Measurements from ENCODE around the gene DPF3.

The DPF3 gene

DNA sequence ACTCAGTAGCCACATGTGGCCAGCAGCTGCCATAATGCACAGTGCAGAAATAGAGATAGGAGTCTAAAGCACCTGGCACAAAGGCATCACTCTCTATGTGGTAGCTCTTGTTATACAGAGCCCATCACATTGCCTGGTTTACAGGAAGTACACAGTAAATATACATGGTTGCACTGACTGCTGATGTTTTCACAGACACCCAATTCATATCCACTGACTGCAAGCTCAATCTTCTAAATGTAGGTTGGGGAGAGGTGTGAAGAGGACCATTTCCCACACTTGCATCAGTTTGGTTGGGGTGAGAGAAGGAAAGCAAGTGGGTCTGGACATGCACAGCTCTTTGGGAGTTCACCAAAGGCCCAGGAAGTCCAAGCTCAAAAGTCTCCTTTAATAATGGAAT is 172.8 kb downstream of the DPF3 start:
- no peak for DNase-seq (ENCODE audit: low read depth in 2 of 2, low spot score in 1 of 2)

DNA sequence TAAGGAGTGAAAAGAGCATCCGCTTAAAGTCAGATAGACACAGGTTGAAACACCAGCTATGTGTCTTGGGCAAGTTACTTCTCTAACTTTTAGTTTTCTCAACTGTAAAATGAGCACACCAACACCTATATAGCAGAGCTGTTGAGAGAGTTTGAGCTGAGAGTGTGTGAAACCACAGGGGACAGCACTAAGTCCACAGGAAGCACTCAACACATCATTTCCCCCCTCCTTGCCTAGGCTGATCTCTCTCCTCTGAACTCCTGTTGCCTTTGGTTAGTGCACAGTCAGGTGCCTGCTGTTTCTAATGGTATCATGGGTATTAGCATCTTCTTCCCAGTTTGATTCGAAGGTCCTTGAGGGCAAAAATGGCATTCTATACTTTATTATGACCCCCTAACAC is 176.7 kb downstream of the DPF3 start:
- DNase-seq (ENCODE audit: low read depth in 2 of 2, low spot score in 1 of 2), result no peak

- DNase-seq (ENCODE audit: low read depth in 2 of 2, low spot score in 1 of 2), result no peak
Observed at GRCh38 chr14:72716476-72716875, 177.4 kb downstream of the DPF3 start.

DNA sequence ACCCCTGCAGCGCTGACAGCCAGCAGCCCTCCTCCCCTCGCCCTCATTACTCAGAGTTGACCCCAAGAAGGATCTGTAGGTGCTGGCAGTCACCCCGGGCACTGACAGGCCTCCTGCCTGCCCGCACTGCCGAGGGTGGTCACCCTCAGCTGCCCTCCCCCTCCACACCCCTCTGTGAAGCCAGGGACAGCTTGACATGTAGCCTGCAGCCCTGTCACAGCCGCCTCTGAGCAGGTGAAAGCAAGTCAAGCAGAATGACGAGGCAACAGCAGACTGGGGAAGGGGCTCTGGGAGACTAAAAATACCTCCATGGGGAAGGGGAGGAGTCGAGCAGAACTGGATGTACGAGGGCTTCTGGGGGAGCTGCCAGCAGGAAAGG is 178.1 kb downstream of the DPF3 start:
- no peak for DNase-seq (ENCODE audit: low read depth in 2 of 2, low spot score in 1 of 2)

DNA sequence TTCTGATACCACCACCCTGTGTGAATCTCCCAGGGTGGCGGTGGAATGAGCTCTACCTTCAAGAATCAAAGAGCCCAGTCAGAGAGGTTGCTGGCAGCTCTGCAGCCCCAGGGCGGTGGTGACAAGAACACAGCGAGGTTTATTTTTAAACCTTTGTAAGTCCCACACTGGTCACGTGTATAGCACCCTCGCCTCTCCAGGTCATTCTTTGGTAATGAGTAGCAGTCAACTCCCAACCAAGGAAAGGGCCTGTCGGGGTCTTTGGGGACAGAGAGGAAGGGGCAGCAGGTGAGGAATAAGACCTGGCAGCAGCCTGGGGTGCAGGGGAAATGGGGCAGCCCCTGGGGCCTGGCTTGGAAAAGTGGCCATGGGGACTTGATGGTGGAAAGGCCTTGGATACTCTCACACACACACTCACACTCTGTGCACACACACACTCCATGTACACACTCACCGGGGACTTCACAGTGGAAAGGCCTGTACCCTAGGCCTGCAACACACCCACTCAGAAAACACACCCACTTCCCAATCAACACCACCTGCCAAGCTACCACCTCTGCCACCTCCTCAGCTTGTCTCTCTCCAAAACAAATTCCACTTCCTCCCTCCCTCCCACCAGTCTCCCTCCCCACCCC is 178.6 kb downstream of the DPF3 start:
- no peak for DNase-seq (ENCODE audit: low read depth in 2 of 2, low spot score in 1 of 2)

GRCh38 chr14:72714871-72715214 is 179.1 kb downstream of the DPF3 start:
- DNase-seq (ENCODE audit: low read depth in 2 of 2, low spot score in 1 of 2), result no peak

GRCh38 chr14:72714094-72714493 is 179.8 kb downstream of the DPF3 start:
- peak in 1 of 2 donors; percentile 13 for DNase-seq (ENCODE audit: low read depth in 2 of 2, low spot score in 1 of 2)

GRCh38 chr14:72711936-72712335 is 182.0 kb downstream of the DPF3 start:
- no peak for DNase-seq (ENCODE audit: low read depth in 2 of 2, low spot score in 1 of 2)

GRCh38 chr14:72709916-72710611 is 183.8 kb downstream of the DPF3 start:
- DNase-seq (ENCODE audit: low read depth in 2 of 2, low spot score in 1 of 2), result no peak

DNA sequence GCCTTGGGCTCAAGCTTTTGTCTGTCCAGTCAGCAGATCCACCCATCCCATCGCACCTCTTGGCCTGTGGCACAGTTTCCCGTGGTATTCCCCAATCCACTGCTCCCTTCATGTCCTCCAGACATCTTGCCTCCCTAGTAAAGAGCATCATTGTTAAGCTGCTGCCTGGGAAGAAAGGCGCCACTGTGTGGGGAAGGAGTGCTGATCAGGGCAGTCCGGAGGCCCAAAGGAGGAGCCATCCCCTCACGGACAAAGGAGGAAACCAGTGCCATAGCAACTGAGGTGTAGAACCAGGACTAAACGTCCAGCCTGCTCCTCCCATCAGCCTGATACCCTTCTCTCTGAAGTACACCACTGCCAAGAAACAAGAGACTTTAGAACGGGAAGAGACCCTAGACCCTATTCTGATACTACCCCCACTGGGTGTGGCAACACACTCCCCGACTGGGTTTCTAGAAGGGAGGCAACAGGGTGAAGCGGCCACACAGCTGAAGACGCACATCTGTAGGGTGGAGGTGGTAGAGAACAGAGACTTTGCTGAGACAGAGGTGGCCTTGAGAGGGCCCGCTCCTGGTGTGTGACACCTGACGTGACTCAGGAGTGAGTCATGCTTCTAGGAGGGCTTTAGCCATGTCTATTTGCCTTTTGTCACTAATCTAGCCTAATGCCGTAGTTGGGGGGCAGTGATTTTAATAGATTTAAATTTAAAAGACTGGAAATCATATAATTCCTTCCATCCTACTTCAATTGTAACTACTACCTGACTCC is 185.0 kb downstream of the DPF3 start:
- no peak for DNase-seq (ENCODE audit: low read depth in 2 of 2, low spot score in 1 of 2)

GRCh38 chr14:72708222-72708621 is 185.7 kb downstream of the DPF3 start:
- DNase-seq (ENCODE audit: low read depth in 2 of 2, low spot score in 1 of 2), result no peak

DNA sequence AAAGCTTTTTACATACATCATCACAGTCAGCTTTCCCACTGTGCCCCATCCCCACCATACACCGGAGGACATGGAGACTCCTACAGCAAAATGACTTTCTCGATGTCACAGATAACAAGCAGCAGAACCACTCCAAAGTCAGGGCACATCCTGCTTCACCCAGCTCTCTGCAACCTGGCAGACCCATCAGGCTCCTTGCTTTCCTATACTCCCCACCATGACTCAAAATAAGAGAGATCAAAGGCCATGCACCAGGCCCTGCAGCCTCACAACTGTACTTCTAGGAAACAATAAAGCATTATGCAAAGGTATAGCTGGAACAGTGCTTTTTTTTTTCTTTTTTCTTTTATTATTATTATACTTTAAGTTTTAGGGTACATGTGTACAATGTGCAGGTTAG is 187.4 kb downstream of the DPF3 start:
- DNase-seq (ENCODE audit: low read depth in 2 of 2, low spot score in 1 of 2), result no peak

DNA sequence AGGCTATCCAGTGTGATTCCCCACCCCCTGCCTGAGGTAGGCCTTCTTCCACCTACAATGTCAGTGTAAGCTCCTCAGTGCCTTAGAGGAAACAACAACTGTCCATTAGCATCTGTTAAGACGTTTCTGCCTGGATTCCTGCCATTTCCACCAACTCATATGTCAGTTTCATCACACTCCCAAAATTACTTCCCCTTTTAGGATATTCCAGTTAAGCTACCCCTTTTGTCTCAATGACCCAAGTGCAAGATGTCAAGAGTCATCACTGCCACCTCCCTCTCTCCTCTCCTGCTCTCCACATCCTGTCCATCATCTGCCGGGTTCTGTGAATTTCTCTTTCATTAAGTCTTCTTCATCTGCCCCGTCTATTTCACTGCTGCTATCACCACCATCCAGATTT is 189.4 kb downstream of the DPF3 start:
- no peak for DNase-seq (ENCODE audit: low read depth in 2 of 2, low spot score in 1 of 2)

- DNase-seq (ENCODE audit: low read depth in 2 of 2, low spot score in 1 of 2), result no peak
Observed at GRCh38 chr14:72701605-72702004, 192.3 kb downstream of the DPF3 start.

GRCh38 chr14:72701237-72701565 is 192.7 kb downstream of the DPF3 start:
- DNase-seq (ENCODE audit: low read depth in 2 of 2, low spot score in 1 of 2), result no peak

- no peak for DNase-seq (ENCODE audit: low read depth in 2 of 2, low spot score in 1 of 2)
Observed at GRCh38 chr14:72700338-72701236, 193.3 kb downstream of the DPF3 start.

DNA sequence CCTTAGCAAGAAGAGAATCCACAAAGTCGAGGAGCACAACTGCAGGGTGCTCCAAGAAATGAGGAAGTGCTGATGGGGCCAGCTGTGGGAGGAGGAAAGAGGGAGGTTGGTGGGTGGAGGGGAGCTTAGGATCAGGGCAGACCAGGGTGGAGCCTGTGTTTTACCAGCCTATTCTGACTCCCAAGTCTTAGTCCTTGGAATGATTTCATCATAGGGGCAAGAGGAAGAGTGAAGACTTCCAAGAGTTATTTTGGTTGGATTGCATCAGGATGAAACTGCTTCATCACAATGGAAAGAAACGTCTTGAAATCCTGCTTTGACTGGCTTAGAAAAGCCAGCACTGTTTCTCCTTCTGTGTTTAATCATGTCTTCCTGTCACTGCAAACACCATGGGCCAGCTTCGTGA is 194.0 kb downstream of the DPF3 start:
- DNase-seq (ENCODE audit: low read depth in 2 of 2, low spot score in 1 of 2), result no peak

DNA sequence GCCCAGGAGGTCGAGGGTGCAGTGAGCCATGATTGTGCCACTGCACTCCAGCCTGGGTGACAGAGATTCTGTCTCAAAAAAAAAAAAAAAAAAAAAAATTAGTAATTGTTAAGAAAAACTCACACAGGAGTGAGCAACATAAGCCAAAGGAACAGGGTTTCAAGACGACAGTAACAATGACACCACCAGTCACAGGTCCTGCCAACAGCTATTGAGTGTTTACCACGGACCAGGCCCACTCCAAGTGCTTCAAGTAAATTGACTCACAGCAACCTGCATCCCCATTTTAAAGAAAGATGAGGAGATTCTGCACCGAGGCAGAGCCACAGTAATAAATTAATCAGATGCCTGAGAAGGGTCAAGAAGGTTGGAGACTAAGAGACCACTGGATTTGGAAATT is 194.5 kb downstream of the DPF3 start:
- DNase-seq (ENCODE audit: low read depth in 2 of 2, low spot score in 1 of 2), result no peak

DNA sequence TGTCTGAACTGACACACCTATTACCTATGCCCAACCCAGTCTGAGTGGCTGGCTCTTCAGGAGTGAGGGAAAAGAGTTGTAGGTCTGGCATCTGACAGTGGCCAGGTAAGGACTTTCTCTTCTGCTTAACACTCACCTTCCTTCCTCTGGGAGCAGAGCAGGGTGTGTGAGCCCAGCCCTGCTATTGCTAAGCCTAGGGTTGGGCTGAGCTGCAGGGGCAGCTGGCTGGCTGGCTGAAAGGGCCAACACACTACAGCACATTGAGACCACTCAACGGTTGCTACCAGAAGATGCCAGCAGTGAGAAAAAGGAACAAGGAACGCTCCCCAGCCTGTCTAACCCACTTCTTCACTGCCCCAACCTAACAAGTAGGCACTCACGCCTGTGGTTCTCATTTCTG is 201.2 kb downstream of the DPF3 start:
- DNase-seq (ENCODE audit: low read depth in 2 of 2, low spot score in 1 of 2), result no peak

DNA sequence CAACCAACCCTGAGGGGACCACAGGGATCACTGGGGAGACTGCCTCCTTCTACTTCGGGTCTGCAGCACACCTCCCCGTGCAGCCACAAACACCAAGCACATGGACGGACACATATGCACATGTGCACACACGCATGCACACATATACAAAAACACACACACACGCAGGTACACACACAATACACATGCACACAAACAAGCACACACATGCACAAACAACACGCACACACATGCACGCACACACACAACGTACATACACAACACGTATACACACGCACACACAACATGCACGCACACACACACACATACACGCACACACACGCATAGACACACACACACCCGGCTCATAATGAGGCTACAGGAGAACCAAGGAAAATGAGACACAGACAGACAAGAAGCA is 203.6 kb downstream of the DPF3 start:
- no peak for DNase-seq (ENCODE audit: low read depth in 2 of 2, low spot score in 1 of 2)

DNA sequence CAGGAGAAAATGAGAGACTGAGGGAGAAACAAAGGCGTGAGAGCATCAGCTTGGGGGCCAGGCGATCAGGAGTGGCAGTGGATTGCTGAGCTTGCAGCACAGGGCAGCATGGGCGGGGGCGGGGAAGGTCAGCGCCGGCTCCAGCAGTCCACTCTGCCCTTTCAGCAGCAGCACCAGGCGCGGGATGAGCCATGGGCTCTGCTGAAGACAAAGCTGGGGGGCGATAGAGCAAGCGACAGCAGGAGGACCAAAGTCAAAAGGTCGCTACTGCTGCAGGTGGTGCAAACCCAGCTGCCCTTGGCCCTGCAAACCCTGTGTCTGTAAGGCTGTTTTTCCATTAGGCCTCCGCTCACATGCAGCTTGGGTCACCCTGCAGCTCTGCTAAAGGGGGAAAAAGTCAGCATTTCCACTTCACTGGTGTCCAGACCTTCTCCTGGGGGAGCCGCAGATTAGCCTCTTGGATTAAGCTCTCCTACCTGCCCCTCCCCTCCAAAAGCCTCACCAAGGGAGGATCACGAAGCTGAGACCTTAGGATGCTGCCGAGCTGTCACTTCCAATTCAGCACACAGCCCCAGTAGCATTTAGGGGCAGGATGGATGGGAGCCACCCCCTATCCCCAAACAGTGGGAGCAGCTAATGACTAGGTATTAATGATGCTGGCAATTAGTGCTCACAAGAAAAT is 204.8 kb downstream of the DPF3 start:
- no peak for DNase-seq (ENCODE audit: low read depth in 2 of 2, low spot score in 1 of 2)

Measured in stimulated activated CD8-positive, alpha-beta memory T cell treated with anti-CD3 and anti-CD28 coated beads, Interleukin-4, amount 100 ng/mL, for 1 hour (primary cell).